Epithelial cell of esophagus (primary cell): ENCODE measurements around the gene CHKA.

ENCODE experiments used
- DNase-seq: peaks from one replicate; pipeline ENCODE4 v3.0.0; 2010; ENCODE audit warnings: low read depth
- H3K4me3 ChIP-seq: 2 replicates; pipeline ENCODE4 v1.5.1; 2011; ENCODE audit warnings: mild to moderate bottlenecking, low read length, control low read depth
- CTCF ChIP-seq: IDR thresholded peaks from 2 replicates; pipeline ENCODE4 v1.5.1; 2011; ENCODE audit warnings: low read depth, mild to moderate bottlenecking, low read length, control low read depth, inconsistent platforms; ENCODE audit not compliant: insufficient read depth; ENCODE audit errors: missing control alignments

CHKA gene

DNA sequence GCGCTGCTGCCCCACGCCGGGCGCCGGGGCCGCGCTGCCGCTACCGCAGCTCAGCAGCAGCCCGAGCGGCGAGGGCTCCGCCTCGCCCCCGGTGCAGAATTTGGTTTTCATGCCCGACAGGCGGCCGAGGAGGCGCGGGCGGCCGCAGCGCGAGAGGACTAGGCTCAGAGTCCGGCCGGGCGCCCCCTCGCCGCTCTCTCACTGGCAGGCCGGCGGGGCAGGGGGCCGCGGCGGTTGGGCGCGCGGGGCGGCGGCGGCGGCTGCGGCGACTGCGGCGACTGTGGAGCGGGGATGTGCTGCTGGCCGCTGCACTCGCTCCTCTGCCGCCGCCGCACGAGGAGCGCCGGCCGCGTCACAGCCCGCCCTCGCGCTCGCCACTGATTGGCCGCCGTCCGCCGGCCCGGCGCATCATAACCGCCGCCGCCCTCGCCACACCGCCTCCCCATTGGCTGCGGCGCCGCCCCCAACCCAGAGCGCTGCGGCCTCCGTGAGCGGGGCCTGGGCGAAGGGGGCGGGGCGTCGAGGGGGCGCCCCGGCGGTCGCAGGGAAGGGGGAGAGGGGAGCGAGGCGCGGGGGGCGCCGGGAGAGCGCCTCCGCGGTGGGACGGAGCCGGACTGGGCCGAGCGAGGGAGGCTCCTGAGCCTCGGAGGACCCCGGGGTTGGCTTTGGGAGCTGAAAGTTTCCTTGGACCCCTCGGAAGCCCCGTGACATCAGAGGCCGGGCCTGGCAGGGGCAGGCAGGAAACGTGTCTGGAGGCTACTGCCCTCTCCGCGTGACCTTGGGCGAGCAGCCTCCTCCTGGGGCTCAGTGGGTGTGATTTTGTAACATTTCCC is at the start of gene CHKA:
TSS of gene CHKA (minus strand) at position 322 of the 833 bp plus-strand sequence. CDS start at position 111, 211 bp downstream.
- TF ChIP-seq CTCF = no peak
- peak; percentile 90 for DNase-seq
- H3K4me3 ChIP-seq = peak within 1 kb of the TSS; percentile 57

- H3K4me3 ChIP-seq = no peak overlapping the region
- DNase-seq = no peak
- TF ChIP-seq CTCF = no peak
These were observed 48.3 kb upstream of the CHKA start for GRCh38 chr11:68169442-68169841.

- no peak overlapping the region for H3K4me3 ChIP-seq
- no peak for TF ChIP-seq CTCF
- DNase-seq = no peak
These were observed 47.5 kb upstream of the CHKA start for GRCh38 chr11:68168694-68169093.

GRCh38 chr11:68167474-68167873 is 46.3 kb upstream of the CHKA start:
- no peak for DNase-seq
- TF ChIP-seq CTCF = no peak
- no peak overlapping the region for H3K4me3 ChIP-seq

GRCh38 chr11:68166969-68167368 is 45.8 kb upstream of the CHKA start:
- no peak for TF ChIP-seq CTCF
- no peak overlapping the region for H3K4me3 ChIP-seq
- DNase-seq = no peak

- DNase-seq = no peak
- no peak overlapping the region for H3K4me3 ChIP-seq
- TF ChIP-seq CTCF = no peak
These were observed 44.4 kb upstream of the CHKA start for GRCh38 chr11:68165601-68166000.

DNA sequence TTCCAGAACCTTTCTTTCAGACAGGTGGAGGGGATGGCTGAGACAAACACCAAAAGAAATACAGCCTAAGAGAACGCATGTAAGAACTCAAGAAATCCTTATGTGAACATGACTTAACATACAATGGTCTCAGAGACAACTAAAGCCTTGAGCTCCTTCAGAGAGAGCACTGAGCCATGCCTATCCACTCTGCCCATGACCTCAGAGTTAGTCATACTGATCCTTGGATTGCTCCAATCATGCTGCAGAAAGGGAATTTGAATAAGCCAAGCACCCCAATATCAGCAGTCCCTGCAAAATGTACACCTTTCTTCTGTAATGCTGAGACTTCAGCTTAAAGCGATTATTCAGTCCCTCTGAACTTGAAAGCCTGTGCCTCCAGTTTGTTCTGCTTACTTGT is 43.2 kb upstream of the CHKA start:
- TF ChIP-seq CTCF = no peak
- no peak overlapping the region for H3K4me3 ChIP-seq
- peak; percentile 79 for DNase-seq
